ENCODE data around the gene FASTK. TPM values are rescaled to one million over a fixed set of nuclear protein-coding genes. Genes with fewer than 3 reads are reported as not detected.
A peak's percentile ranks its signal among the peaks of the same experiment; 100 is the strongest.

The FASTK gene
- total RNA-seq, 1 experiment from 2014 or later, result 92.8 TPM

DNA sequence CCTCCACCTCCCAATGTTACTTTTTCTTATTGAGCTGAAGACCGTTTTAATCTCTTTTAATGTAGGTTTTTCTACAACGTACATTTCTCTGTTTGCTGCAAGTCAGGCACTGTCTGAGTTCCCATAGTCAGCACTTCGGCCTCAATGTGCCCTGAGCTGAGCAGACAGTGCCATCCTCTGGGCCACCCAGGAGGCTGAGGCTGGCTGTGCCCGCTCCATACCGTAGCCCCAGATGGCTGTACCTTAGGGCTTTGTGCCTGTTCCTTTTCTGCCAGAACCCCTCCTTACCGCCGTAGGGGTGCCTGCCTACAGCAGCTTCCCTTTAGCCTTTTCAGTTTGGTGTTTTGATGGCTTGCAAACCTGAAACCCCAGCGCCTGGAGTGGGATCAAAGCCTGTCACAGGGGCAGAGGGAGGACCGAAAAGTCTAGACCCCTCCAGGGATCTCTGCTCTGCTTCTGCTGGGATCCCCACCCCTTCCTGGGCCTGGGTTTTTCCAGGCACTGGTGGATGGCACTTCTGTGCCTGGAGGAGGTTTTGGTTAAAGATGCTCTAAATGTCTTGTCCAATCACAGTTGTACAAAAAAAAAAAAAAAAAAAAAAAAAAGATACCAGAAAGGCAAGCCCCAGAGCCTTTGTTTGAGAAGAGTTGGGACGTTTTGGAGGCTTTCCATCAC lies 14.7 kb upstream of the FASTK start:
- no peak overlapping the region for H3K27ac ChIP-seq
- DNase-seq, result no peak
- peaks cover 13% of the 10 kb centered on the region for H3K36me3 ChIP-seq
- no peaks in the 10 kb centered on the region for H3K9me3 ChIP-seq (replicated peaks)
- H3K4me1 ChIP-seq, result peaks cover 7% of the 10 kb centered on the region
- no peaks in the 10 kb centered on the region for H3K27me3 ChIP-seq
- no peak overlapping the region for H3K4me3 ChIP-seq

DNA sequence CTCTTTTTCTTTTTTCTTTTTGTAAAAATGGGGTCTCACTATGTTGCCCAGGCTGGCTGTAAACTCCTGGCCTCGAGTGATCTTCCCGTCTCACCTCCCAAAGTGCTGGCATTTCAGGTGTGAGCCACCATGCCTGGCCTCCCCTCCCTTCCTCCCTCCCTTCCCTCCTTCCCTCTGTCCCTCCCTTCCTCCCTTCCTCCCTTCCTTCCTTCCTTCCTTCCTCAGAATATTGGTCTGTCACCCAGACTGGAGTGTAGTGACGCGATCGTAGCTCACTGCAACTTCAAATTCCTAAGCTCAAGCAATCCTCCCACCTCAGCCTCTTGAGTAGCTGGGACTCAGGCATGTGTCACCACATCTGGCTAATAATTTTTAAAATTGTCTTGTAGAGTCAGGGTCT lies 14.1 kb upstream of the FASTK start:
- H3K36me3 ChIP-seq, result peaks cover 13% of the 10 kb centered on the region
- H3K4me3 ChIP-seq, result no peak overlapping the region
- H3K4me1 ChIP-seq, result peaks cover 7% of the 10 kb centered on the region
- no peaks in the 10 kb centered on the region for H3K9me3 ChIP-seq (replicated peaks)
- no peak for DNase-seq
- no peak overlapping the region for H3K27ac ChIP-seq
- H3K27me3 ChIP-seq, result no peaks in the 10 kb centered on the region

DNA sequence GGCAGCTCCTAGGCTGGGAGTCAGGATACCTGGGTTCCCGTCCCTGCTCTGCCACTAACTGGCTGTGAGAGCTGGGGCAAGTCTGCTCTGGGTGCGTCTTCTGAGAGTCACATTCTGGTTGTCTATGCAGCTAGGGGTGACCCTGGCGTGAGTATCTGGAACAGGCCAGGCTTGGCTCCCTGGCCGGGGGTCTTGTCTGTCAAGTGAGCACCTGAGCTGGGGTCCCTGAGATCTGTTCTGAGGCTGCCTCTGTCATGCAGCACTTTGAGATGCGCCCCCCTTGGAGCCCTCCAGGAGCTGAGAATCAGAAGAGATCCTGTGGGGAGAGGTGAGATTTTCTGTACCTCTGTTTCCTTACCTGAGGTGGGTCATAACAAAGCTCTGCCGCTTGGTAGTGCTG lies 13.1 kb upstream of the FASTK start:
- H3K36me3 ChIP-seq, result peaks cover 13% of the 10 kb centered on the region
- peaks cover 9% of the 10 kb centered on the region for H3K4me1 ChIP-seq
- no peak for DNase-seq
- H3K4me3 ChIP-seq, result no peak overlapping the region
- H3K9me3 ChIP-seq (replicated peaks), result no peaks in the 10 kb centered on the region
- no peaks in the 10 kb centered on the region for H3K27me3 ChIP-seq
- H3K27ac ChIP-seq, result no peak overlapping the region

DNA sequence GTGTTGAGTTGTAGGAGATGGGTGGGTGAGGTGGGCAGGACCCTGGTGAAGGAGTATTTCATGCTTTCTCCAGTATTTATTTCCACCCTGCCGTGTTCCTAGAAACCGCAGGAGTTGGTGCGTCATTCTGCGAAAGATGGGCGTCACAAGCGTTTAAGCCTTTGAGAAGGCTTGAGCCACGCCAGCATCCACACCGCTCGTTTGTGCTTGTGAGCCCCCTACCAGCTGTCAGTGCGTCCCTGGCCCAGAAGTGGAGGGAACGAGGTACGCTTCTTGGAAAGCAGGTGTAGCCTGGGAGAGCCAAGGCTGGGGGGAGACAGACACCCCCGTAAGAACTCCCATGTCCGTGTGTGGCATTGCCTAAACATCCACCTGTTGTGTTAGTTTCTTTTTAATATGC lies 11.4 kb upstream of the FASTK start:
- Histone ChIP-seq H3K9me3 (replicated peaks) (no peaks in the 10 kb centered on the region), H3K4me1 (peaks cover 18% of the 10 kb centered on the region), H3K4me3 (no peak overlapping the region), H3K36me3 (peaks cover 19% of the 10 kb centered on the region), H3K27me3 (no peaks in the 10 kb centered on the region), H3K27ac (no peak overlapping the region)
- no peak for DNase-seq

DNA sequence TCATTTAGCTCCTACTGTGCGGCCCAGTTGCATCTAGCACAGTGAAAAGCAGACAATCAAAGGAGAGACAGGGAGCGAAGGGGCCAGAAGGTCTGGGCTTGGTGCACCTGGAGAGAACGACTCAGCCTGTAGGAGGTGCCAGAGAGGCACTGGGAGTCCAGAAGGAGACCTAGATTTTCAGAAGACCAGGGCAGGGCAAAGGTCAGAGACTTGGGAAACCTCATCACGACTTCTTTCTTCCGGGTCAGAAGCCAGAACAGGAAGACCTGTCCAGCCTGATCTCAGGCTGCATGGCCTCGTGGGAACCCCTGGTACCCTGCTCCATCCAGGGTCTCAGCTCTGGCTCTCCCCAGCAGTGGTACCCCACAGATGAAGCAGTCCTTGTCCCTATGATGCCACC lies 10.8 kb upstream of the FASTK start:
- H3K27me3 ChIP-seq, result no peaks in the 10 kb centered on the region
- H3K36me3 ChIP-seq, result peaks cover 17% of the 10 kb centered on the region
- no peak overlapping the region for H3K4me3 ChIP-seq

DNA sequence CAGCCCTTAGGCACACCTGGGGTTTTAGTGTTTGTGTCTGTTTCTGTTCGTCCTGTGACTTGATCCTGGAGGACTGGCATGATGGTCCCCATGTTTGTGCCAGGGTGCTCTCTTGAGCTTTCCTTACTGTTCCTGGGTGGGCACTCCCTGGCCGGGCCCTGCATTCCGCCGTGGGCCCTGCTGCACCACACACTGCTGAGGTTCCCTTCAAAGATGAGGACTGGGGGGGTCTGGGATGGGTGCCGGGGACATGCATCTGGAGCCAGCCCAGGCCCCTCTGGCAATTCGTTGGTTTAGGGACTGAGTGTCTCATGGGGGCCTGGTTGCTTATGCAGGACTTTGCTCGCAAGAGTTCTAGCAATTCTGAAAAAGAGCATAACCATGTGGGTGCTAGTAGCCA lies 10.4 kb upstream of the FASTK start:
- DNase-seq, result no peak
- peaks cover 18% of the 10 kb centered on the region for H3K4me1 ChIP-seq
- peaks cover 17% of the 10 kb centered on the region for H3K36me3 ChIP-seq
- no peaks in the 10 kb centered on the region for H3K9me3 ChIP-seq (replicated peaks)
- H3K27ac ChIP-seq, result no peak overlapping the region
- H3K4me3 ChIP-seq, result no peak overlapping the region
- H3K27me3 ChIP-seq, result no peaks in the 10 kb centered on the region

More for the DNA sequence above, 10.8 kb upstream of the FASTK start:
- Histone ChIP-seq H3K4me1 (peaks cover 18% of the 10 kb centered on the region), H3K9me3 (replicated peaks) (no peaks in the 10 kb centered on the region), H3K27ac (no peak overlapping the region)
- DNase-seq, result peak in 1 of 2 experiments; percentile 40

DNA sequence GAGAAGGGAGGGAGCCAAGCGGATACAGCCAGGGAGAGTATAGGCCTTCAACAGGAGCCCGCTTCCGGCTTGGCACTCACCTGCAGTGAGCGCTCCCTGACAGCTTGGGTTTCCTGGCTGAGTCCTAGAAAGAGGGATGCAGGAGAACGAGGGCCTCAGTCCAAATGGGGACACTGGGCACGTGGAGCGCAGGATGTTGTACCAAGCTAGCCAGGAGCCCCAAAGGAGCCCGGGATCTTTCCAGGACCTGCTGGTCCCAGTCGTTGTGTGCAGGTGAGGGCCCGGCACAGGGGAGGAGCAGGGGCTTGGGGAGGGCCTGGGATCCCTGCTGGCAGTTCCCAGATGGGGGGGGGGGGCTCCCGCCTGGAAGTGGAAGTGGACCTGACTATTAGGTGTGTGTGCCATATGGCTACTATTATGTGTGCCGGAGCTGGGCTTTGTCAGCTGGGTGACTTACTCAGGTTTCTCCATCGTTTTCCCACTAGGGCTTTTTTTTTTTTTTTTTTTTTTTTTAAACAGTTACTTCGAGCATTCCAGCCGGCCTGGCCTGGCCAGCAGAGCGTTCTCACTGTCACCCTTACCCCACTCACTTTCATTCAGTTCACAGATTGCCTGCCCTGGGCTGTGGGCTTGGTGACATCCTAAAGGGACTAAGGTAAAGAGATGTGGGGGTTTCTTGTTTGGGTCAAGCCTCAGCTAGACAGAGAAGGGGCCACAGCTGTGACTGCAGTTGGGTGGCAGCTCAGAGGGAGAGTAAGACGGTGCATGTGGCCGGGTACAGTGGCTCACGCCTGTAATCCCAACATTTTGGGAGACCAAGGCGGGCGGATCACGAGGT lies 9.5 kb upstream of the FASTK start:
- peak overlapping the region; percentile 66 for H3K27ac ChIP-seq
- H3K9me3 ChIP-seq (replicated peaks), result no peaks in the 10 kb centered on the region
- H3K36me3 ChIP-seq, result peaks cover 17% of the 10 kb centered on the region
- no peaks in the 10 kb centered on the region for H3K27me3 ChIP-seq
- DNase-seq, result no peak
- H3K4me3 ChIP-seq, result no peak overlapping the region
- peaks cover 21% of the 10 kb centered on the region for H3K4me1 ChIP-seq

DNA sequence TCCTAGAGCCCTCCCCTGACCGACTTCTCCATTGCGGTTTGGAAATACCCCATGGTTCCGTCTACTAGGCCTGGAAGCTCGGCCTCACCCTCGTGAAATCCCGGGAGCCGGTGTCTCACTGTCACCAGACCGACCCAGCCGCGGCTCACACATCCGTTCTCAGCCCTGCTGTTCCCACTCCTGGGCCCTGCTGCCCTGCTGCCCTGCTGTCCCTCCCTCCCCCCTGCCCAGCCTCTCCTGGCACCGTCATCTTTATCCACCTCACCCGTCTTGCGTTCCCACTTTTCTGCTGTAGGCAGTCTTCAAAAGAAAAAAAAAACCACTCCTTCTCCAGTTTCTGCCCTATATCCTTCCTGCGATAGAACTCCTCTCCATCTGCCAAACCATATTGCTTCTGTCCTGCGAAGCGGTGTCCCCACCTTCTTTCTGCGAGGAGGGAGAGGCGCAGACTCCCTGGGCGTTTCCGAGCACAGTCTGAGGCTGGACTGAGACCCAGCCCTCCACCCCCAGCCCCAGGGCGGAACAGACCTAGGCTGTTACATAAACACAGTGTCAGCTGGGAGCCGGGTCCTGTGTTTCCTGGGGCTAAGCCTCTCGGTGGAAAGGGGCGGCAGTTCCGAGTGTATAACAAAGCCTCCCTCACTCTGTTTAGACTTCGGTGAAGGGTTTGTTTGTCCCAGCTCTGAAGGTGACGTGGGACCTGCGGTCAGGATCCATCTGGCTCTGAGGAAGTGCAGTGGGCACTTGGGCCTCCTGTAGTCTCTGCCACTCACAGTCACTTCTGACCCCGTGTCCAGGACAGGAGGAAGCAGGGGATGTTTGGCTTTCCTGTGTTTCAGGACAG lies 8.5 kb upstream of the FASTK start:
- DNase-seq, result peak; percentile 90 to 95
- Histone ChIP-seq H3K36me3 (peaks cover 17% of the 10 kb centered on the region), H3K27me3 (no peaks in the 10 kb centered on the region), H3K27ac (peak overlapping the region; percentile 66), H3K4me1 (peaks cover 28% of the 10 kb centered on the region), H3K4me3 (peak overlapping the region; percentile 96), H3K9me3 (replicated peaks) (no peaks in the 10 kb centered on the region)

DNA sequence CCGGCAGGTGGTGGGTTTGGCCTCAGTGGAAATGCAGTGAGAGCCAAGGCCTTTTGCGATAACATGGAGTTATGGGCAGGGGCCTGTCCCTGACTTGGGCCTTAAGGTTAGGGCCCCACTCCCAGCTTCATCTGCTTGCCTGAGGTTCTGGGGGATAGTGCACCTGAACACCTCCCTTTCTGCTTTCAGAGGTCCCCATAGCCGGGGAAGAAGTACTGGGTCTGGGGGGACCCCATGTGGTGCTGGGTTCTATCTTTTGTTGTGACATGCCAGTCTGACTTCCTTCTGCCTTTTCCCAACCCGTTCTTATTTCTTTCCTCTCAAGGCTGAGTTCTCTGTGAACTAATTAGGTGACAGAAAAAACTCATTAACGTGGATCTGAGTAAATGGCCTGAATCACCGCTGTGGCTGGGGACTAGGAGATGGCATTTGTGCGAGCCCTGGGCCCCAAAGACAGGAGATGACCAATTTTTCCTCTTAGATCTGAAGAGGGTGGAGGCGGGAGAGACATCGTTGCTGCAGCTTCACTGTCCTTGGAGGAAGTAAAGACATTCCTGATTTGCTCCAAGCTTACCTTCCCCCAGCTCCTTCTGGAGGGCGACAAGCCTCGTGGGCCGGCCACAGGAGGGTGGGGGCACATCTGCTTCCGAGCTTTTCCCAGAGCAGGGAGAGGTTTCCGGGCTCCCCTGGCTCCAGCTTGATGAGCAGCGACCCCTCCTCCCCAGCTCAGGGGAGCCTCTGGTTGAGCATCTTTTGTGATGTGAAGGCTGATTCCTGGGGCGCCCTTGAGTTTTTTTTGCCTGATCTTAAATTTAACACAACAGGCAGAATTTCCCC lies 7.6 kb upstream of the FASTK start:
- H3K4me3 ChIP-seq, result peak overlapping the region; percentile 96
- peaks cover 17% of the 10 kb centered on the region for H3K36me3 ChIP-seq
- DNase-seq, result peak in 1 of 2 experiments; percentile 24
- peaks cover 31% of the 10 kb centered on the region for H3K4me1 ChIP-seq
- no peaks in the 10 kb centered on the region for H3K9me3 ChIP-seq (replicated peaks)
- no peaks in the 10 kb centered on the region for H3K27me3 ChIP-seq
- peak overlapping the region; percentile 66 for H3K27ac ChIP-seq

DNA sequence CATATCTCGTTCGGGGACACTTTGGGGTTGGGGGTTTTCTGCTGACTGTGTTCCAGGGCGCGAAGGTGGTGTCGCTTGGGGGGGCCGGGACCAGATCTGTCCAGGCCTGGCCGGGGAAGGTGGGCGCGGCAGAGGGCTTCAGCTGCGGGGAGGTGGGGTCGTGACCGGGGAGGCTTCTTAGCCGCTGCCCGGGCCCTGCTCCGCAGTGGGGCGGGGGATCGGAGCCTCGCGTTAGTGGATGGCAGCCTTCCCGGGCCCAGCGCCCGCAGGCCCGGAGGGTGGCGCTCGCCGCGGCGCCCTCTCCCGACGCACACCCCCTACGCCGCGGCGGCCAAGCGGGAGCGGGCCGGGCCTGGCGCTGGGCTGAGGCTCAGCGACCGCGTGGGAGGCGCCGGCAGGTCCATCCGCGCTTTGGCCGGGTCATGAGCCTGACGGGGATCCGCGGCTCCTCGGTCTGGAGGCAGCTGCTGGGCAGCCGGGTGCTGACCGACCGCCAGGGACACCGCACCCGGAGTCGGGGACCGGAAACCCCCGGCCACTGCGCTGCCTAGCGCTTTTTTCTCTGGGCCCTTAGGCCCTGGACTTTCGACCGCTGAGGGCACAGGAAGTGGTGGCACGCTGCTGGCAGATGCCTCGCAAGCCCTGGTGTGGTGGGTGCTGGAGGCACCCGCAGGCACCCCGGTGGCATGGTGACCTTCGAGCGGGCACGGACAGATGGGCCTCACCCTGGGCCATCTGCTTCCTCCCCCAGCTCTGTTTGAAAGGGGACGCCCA lies 6.8 kb upstream of the FASTK start:
- Histone ChIP-seq H3K27ac (peak overlapping the region; percentile 66), H3K4me3 (peak overlapping the region; percentile 96), H3K27me3 (no peaks in the 10 kb centered on the region), H3K9me3 (replicated peaks) (no peaks in the 10 kb centered on the region), H3K36me3 (peaks cover 17% of the 10 kb centered on the region), H3K4me1 (peaks cover 31% of the 10 kb centered on the region)
- DNase-seq, result peak; percentile 47 to 58

DNA sequence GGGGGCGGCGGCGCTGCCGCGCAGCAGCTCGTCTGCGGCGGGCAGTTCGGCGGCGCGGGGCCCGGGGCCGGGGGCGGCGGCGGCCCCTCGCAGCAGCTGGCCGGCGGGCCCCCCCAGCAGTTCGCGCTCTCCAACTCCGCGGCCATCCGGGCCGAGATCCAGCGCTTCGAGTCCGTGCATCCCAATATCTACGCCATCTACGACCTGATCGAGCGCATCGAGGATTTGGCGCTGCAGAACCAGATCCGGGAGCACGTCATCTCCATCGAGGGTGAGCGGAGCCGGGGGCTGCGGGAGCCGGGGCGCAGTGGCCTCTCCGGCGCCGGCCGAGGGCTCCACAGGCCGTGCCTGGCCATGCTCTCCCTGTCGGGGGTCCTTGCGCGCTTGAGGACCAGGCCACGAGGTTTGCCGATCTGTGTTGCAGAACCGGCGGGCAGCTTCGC lies 6.2 kb upstream of the FASTK start:
- no peaks in the 10 kb centered on the region for H3K9me3 ChIP-seq (replicated peaks)
- H3K36me3 ChIP-seq, result peaks cover 14% of the 10 kb centered on the region
- H3K4me3 ChIP-seq, result peak overlapping the region; percentile 96
- peaks cover 37% of the 10 kb centered on the region for H3K4me1 ChIP-seq
- peak in 1 of 2 experiments; percentile 49 for DNase-seq
- peak overlapping the region; percentile 66 for H3K27ac ChIP-seq
- H3K27me3 ChIP-seq, result no peaks in the 10 kb centered on the region

DNA sequence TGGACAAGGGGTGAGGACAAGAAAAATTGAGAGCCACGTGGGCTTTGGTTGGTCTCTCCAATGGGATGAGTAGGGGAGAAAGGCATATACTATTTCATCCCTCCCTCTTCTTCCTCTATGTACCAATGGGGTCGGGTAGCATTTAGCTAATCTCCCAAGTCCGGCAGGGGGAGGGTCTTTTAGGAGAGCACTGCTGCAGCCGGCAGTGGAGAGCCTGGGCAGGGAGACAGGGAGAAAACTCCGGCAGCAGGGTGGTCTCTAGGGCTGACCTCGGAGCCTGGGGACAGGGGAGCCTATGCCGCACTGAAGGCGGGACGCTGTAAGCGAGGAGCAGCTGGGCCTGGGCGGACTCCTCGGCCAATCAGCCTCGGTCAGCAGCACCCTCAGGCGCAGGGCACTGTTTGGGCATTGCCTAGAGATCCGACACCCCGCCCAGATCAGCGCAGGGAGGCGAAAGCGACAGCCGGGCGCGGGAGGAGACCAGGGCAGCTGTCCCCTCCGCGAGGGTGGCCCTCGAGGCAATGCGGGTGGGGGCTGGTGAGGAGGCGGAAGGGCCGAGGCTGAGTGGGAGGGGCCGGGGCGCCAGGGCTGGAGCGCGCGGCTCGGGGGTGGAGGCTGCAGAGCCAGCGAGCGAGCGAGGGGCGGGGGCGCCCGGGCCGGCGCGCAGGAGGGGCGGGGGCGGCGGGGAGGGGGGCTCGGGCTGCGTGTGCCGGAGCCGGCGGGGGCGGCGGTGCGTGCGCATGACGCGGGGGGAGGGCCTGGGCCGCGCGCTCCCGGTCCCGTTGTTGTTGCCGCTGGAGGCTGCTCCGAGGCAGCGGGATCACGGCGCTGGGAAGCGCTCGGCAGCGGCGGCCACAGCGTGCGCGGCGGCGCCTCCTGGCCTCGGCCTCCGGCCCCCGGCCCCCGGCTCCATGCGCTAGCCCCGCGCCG lies 5.3 kb upstream of the FASTK start, which contains the start of gene AGAP3:
Gene AGAP3 (plus strand): TSS at position 785 of the 930 bp plus-strand sequence. CDS start 267 bp downstream, outside the sequence.
- Histone ChIP-seq H3K36me3 (peaks cover 10% of the 10 kb centered on the region), H3K27me3 (no peaks in the 10 kb centered on the region), H3K27ac (peak within 1 kb of the TSS; percentile 66), H3K4me1 (peaks cover 38% of the 10 kb centered on the region), H3K4me3 (peak within 1 kb of the TSS; percentile 96), H3K9me3 (replicated peaks) (no peaks in the 10 kb centered on the region)
- peak; percentile 98 to 99 for DNase-seq

Data from SJCRH30 (cell line).